GM12872 (cell line): ENCODE measurements around the gene CLDN6.

ENCODE experiments used
- TF ChIP-seq, protein P1 (sequence below): IDR thresholded peaks from 3 replicates; pipeline ENCODE4 v1.5.1; 2011; ENCODE audit warnings: low read depth, mild to moderate bottlenecking, low read length, moderate library complexity; ENCODE audit not compliant: insufficient read depth

Gene CLDN6

DNA sequence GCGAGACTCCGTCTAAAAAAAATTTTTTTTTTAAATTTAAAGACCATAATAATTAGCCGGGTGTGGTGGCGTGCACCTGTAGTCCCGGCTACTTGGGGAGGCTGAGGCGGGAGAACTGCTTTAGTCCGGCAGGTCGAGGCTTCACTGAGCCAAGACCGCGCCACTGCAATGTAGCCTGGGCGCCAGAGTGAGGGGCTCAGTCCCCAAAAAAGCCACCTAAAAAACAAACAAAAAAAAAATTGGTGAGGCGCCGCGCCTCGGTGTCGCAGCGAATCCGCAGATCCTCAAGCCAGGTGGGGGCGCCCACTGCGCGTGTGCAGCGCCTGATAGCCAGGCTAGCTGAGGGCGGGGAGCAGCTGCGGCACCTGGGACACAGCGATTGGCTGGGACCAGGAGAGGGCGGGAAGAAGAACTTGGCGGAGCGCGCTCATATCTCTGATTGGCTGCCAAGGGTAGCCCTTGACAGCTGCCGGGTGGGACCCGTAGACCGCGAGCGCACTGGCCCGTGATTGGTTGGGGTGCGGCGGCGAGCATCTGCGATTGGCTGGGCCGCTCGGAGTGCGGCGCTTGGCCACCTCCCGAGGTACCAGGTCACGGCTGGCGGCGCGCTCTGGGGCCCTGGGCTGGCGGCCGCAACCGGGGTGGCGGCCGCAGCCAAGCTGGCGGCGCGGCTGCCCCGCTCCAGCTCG lies 14.3 kb downstream of the CLDN6 start:
- TF ChIP-seq, protein P1, sequence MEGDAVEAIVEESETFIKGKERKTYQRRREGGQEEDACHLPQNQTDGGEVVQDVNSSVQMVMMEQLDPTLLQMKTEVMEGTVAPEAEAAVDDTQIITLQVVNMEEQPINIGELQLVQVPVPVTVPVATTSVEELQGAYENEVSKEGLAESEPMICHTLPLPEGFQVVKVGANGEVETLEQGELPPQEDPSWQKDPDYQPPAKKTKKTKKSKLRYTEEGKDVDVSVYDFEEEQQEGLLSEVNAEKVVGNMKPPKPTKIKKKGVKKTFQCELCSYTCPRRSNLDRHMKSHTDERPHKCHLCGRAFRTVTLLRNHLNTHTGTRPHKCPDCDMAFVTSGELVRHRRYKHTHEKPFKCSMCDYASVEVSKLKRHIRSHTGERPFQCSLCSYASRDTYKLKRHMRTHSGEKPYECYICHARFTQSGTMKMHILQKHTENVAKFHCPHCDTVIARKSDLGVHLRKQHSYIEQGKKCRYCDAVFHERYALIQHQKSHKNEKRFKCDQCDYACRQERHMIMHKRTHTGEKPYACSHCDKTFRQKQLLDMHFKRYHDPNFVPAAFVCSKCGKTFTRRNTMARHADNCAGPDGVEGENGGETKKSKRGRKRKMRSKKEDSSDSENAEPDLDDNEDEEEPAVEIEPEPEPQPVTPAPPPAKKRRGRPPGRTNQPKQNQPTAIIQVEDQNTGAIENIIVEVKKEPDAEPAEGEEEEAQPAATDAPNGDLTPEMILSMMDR = peak; percentile 56

DNA sequence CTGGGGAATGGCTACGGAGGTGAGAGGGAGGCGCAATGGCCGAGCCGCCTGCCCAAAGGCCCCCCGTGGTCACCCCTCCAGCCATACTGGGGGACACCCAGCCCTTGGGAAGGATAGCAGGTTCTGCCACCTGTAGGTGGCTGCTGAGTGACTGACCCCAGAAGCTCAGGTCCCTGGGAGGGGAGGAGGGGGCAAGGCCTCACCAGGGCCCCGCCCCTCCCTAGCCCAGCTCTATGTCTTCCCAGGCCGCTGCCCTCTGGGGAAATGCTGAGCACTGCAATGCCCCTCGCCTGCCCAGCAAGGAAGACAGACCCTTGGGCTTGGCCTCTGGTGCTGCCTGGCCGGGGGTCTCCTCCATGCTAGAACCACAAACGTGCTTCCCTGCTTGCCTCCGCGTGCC lies 16.7 kb downstream of the CLDN6 start:
- TF ChIP-seq, protein P1 = no peak

DNA sequence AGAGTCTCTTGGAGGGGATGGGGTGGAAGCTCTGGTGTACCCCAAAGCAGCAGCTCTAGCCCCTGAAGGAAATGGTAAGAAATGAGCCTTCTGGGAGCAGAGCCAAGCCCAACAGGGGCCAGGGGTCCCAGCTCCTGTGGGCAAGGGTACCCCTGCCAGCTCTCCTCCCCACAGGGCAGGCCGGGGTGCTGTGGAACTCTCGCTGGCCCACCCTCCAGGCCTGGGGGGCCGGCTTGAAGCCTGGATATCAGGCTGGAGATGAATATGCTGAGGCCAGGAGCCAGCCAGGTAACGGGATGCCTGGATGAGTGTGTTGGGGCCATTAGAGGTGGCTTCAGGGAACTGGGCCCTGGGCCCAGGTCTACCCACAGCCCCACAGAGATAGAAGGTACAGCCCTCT lies 17.4 kb downstream of the CLDN6 start:
- TF ChIP-seq, protein P1 = no peak

DNA sequence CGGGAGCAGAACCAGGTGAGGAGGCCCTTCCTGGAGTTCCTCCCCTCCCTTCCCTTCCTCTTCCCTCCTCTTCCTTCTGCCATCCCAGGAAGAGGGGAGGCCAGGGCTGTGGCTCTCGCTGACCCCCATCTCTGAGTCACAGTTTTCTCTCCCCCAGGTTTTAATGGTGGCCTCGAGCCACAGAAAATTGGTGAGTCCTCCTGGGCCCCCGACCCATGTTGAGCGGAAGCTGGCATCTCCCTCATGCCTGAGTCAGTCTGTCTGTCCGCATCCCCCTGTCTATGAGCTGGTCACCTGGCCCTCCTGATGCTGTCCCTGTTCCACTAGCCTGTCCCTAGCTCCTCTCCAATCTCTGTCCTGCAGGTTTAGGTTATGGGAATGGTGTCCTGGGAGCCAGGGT lies 18.1 kb downstream of the CLDN6 start:
- TF ChIP-seq, protein P1 = no peak

DNA sequence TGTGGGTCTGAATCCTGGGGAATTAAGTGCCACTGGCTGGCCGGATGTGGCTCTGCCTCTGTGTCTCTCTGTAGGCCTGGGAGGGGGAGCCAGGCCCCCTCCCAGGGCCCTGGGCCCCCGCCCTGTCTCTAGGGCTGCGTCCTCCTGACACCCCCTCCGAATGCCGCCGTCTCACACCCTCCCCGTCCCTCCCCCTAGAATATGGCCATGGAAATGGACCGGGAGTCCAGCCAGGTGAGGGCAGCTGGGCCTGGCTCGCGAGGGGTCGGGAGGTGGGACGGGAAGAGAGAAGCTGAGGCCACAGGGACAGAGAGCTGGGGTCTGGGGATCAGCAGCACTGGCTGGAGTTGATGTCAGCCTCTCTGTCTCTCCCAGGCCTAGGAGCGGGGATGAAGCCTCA lies 21.7 kb downstream of the CLDN6 start:
- TF ChIP-seq, protein P1 = no peak

DNA sequence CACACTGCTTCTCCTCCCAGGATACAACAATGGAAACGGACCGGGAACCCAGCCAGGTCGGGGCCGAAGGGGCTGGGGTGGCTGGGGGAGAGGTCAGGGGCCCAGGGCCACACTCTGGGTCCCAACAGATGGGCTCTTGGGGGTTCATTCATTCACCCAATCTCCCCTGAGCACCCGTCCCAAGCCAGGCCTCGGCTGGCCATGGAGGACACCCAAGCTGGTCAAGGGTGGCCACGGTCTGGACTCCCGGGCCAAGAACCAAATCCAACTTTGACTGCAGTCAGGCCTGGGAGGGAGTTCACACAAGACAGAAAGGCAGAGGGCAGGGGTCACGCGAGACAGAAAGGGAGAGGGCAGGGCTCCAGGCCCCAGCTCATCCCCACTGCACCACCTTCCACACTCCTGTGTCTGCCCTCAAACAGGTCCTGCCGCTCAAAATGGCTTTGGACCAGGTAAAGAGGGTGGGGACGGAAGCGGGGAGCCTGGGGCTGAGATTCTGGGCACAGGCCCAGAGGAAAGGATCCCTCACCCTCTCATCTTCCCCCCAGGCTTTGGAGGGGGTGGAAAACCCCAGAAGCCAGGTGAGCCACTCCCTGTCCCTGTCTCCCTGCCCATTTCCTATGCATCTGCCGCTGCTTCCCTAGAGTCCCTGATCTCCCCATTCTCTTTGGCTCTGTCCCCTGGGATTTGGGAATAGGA lies 25.5 kb downstream of the CLDN6 start:
- TF ChIP-seq, protein P1 = no peak

DNA sequence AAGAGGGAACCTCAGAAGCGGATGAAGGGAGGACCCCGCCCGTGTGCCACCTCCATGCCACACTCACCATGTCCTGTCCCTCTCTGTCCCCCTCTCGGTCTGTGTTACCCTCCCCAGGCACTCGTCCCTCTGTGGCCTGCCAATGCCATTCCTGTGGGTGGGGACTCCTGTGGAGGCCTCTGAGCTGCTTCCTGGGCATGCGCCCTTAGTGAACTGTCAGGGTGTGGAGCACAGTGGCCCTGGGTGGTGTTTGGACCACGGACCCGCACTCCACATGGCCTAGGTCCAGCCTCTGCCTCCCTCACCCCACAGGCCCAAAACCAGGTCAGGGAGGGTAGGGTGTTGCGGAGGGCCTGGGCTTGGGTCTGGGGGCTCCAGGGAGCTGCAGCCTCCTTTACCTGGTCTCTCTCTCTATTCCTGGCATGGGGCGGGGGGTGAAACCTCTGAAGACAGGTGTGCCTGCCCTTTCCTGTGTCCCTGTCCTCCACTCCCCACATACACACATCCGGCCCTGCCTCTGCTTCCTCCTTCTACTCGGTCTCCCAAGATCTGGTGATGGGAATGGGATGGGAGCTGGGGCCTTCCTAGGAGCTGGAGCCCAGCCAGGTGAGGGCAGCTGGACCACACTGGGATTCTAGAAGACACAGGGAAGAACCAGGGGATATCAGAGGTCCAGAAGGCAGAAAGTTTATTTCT lies 26.3 kb downstream of the CLDN6 start:
- TF ChIP-seq, protein P1 = no peak
